Measurements from ENCODE around the gene PCNP. TPM values are rescaled to one million over a fixed set of nuclear protein-coding genes. Genes with fewer than 3 reads are reported as not detected.

The PCNP gene
- total and polyA plus RNA-seq, 2 donors (not counting 3 experiments of a cell fraction or from before 2014, with no cell fraction given) = 22.7 to 137 TPM

DNA sequence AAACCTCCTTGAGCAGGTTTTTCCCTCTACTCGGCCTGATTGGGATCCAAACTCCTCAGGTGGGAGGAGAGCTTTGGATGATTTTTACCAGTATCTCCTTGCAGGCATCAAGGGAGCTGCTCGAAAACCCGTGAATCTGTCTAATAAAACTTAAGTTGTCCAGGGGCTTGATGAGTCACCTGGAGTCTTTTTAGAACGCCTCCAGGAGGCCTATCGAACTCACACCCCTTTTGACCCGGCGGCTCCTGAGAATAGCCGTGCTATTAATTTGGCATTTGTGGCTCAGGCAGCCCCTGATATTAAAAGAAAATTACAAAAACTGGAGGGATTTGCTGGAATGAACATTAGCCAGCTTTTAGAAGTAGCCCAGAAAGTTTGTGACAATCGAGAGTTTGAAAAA lies 61.4 kb downstream of the PCNP start:
- POLR2A ChIA-PET = no interaction called here
- Histone ChIP-seq H3K4me3 (replicated peaks in 1 of 3; ENCODE audit: insufficient read depth in 1 of 3, low read depth in 1 of 3, low read length in 3 of 3) (no peak overlapping the region), H3K79me2 (ENCODE audit: control insufficient read depth, insufficient read depth, low read length) (no peaks in the 10 kb centered on the region), H3K4me2 (ENCODE audit: insufficient read depth, low read length) (no peak overlapping the region), H3K9ac (replicated peaks; ENCODE audit: extremely low read depth, insufficient read depth, low read length) (no peak overlapping the region), H3K9me1 (replicated peaks; ENCODE audit: control insufficient read depth, extremely low read depth, insufficient read depth, low read length) (no peaks in the 10 kb centered on the region), H4K20me1 (replicated peaks; ENCODE audit: control insufficient read depth, extremely low read depth, insufficient read depth, low read length) (no peaks in the 10 kb centered on the region), H3K27me3 (ENCODE audit: control insufficient read depth in 2 of 2, insufficient read depth in 2 of 2, low read length in 2 of 2) (no peaks in the 10 kb centered on the region), H3K4me1 (ENCODE audit: control insufficient read depth, extremely low read depth, insufficient read depth, low read length) (no peaks in the 10 kb centered on the region), H2AFZ (ENCODE audit: low read depth, low read length) (no peak overlapping the region), H3K9me3 (replicated peaks; ENCODE audit: control insufficient read depth, insufficient read depth, low read length) (no peaks in the 10 kb centered on the region), H3K36me3 (ENCODE audit: control insufficient read depth in 2 of 2, extremely low read depth in 1 of 2, insufficient read depth in 2 of 2, low read length in 2 of 2) (no peaks in the 10 kb centered on the region), H3K27ac (ENCODE audit: insufficient read depth, low read depth, low read length) (no peak overlapping the region)
- TF ChIP-seq, protein P1, sequence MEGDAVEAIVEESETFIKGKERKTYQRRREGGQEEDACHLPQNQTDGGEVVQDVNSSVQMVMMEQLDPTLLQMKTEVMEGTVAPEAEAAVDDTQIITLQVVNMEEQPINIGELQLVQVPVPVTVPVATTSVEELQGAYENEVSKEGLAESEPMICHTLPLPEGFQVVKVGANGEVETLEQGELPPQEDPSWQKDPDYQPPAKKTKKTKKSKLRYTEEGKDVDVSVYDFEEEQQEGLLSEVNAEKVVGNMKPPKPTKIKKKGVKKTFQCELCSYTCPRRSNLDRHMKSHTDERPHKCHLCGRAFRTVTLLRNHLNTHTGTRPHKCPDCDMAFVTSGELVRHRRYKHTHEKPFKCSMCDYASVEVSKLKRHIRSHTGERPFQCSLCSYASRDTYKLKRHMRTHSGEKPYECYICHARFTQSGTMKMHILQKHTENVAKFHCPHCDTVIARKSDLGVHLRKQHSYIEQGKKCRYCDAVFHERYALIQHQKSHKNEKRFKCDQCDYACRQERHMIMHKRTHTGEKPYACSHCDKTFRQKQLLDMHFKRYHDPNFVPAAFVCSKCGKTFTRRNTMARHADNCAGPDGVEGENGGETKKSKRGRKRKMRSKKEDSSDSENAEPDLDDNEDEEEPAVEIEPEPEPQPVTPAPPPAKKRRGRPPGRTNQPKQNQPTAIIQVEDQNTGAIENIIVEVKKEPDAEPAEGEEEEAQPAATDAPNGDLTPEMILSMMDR (IDR thresholded peaks at IDR 0.05; ENCODE audit: extremely low read depth in 1 of 2, insufficient read depth in 1 of 2, low read depth in 1 of 2, low read length in 2 of 2) = no peak
- no peak for TF ChIP-seq FOS (IDR thresholded peaks at IDR 0.05; ENCODE audit: borderline replicate concordance, insufficient read depth, low read length)
- TF ChIP-seq GATA2 (IDR thresholded peaks at IDR 0.05; ENCODE audit: insufficient read depth, insufficient read length, low read depth, low read length) = no peak
- no peak for TF ChIP-seq MAX (IDR thresholded peaks at IDR 0.05; ENCODE audit: insufficient read depth, insufficient read length)
- TF ChIP-seq POLR2AphosphoS5 (IDR thresholded peaks at IDR 0.05; ENCODE audit: insufficient read depth, low read depth, low read length) = no peak
- no peak for TF ChIP-seq JUN (IDR thresholded peaks at IDR 0.05; ENCODE audit: borderline replicate concordance, insufficient read depth, insufficient read length, low read depth)
- TF ChIP-seq EZH2 (IDR thresholded peaks at IDR 0.05; ENCODE audit: borderline replicate concordance, low read depth, low read length, severe bottlenecking) = no peak
- TF ChIP-seq MYC (IDR thresholded peaks at IDR 0.05; ENCODE audit: low read depth, low read length) = no peak
- intact Hi-C loops (cut with micrococcal nuclease) (loop anchor here (5.0 to 10.0 kb wide), 2 partner anchors 253 to 1171 kb away; no protein-coding TSS in a partner anchor), dilution Hi-C loops (cut with MboI; ENCODE audit: extremely low pct_ligation_motif_present, low sequenced_read_pairs) (no loop called here)
- DNase-seq (ENCODE audit: low read depth, low spot score) = no peak
- no peak for FAIRE-seq
- no TSS peak for BruUV-seq (replicated peaks)
- CTCF ChIA-PET = interaction anchor here (1.0 to 1.4 kb wide), 3 partner anchors 40 to 405 kb away, joined by 3 read pairs; no protein-coding TSS in a partner anchor
